Esophagus squamous epithelium (tissue), 5 donors: ENCODE results near the gene CD55. TPM values are rescaled to one million over a fixed set of nuclear protein-coding genes. Genes with fewer than 3 reads are reported as not detected.

ENCODE experiments used
- DNase-seq: peaks from one replicate; lab custom pipeline; 2025; lab: John Stamatoyannopoulos, UW
- H3K27ac ChIP-seq, 4 donors: fragments of 200-600 bp; sonication (generic); one replicate each; pipeline ENCODE4 v1.5.1; 2016 to 2019; ENCODE audit warnings: mild to moderate bottlenecking in 1 of 4
- H3K27me3 ChIP-seq, 4 donors: fragments of 200-600 bp; sonication (generic); 1 replicate in 3 of 4; 2 replicates in 1 of 4; pipeline versions ENCODE4 v1.5.1 to v1.6.0; 2017 to 2021; ENCODE audit warnings: antibody characterized with exemption in 1 of 4
- H3K36me3 ChIP-seq, 3 donors: fragments of 200-600 bp; sonication (generic); one replicate each; pipeline ENCODE4 v1.5.1; 2016 to 2019
- H3K4me1 ChIP-seq, 3 donors: fragments of 200-600 bp; sonication (generic); one replicate each; pipeline ENCODE4 v1.5.1; 2017 to 2019
- H3K4me3 ChIP-seq, 4 donors: fragments of 200-600 bp; sonication (generic); 1 replicate in 3 of 4; 2 replicates in 1 of 4; pipeline ENCODE4 v1.5.1; 2016 to 2019; ENCODE audit warnings: mild to moderate bottlenecking in 2 of 4, moderate library complexity in 1 of 4
- H3K9me3 ChIP-seq, 3 donors: fragments of 200-600 bp; sonication (generic); one replicate each; pipeline ENCODE4 v1.5.1; 2016 to 2019
- CTCF ChIP-seq, 6 experiments: fragments of 450-650 bp in 4 of 6; fragments of 200-600 bp in 2 of 6; sonication (generic) in 2 of 6; IDR thresholded peaks; one replicate each; pipeline ENCODE4 v1.5.1; 2016 to 2019; ENCODE audit warnings: antibody characterized with exemption in 6 of 6, mild to moderate bottlenecking in 4 of 6, moderate library complexity in 4 of 6
- POLR2A ChIP-seq, 4 donors: fragments of 450-650 bp; IDR thresholded peaks; one replicate each; pipeline ENCODE4 v1.6.1; 2017; ENCODE audit warnings: antibody characterized with exemption in 4 of 4, mild to moderate bottlenecking in 4 of 4, moderate library complexity in 3 of 4
- WGBS, 2 donors: methylation state at CpG; one replicate each; pipeline ENCODE4 v1.1.5; 2018; 5-methylcytosine and 5-hydroxymethylcytosine counted together
- intact Hi-C: fragments of 100-400 bp; cut with DNase I; formaldehyde crosslinking; loops from one replicate; pipeline ENCODE4 v1.15.0; 2022
- total RNA-seq, 4 donors: library from RNA; depleted of rRNA; stranded (reverse); fragments of >200 nt; gene quantifications; one replicate each; pipeline ENCODE4 v1.1.0, GENCODE V29; 2016
- donor health status: DM: yes; HTN: yes; CAD: no.

Gene CD55
- total RNA-seq, 4 donors from 2014 or later = 36.5 to 100 (median 72.2) TPM

GRCh38 chr1:207280706-207281105 is 40.8 kb upstream of the CD55 start:
- Histone ChIP-seq H3K27ac (no peak overlapping the region), H3K9me3 (no peaks in the 10 kb centered on the region), H3K36me3 (no peaks in the 10 kb centered on the region), H3K27me3 (no peaks in the 10 kb centered on the region), H3K4me1 (peaks cover 0 to 37% (median 12%) of the 10 kb centered on the region in 3 donors), H3K4me3 (no peak overlapping the region)
- TF ChIP-seq POLR2A (IDR thresholded peaks at IDR 0.05) = no peak
- no peak for TF ChIP-seq CTCF (IDR thresholded peaks at IDR 0.05)
- DNase-seq = no peak
- WGBS, 2 donors = 81 to 83% methylated on average over 3 of the region's 3 CpGs
- intact Hi-C loops = no loop called here

GRCh38 chr1:207282058-207282457 is 39.4 kb upstream of the CD55 start:
- Histone ChIP-seq H3K27ac (peak overlapping the region; percentile 65 to 86 (median 80)), H3K27me3 (no peaks in the 10 kb centered on the region), H3K36me3 (no peaks in the 10 kb centered on the region), H3K9me3 (no peaks in the 10 kb centered on the region), H3K4me3 (no peak overlapping the region), H3K4me1 (peaks cover 0 to 37% (median 12%) of the 10 kb centered on the region in 3 donors)
- intact Hi-C loops = no loop called here
- no peak for DNase-seq
- 37 to 51% methylated on average over 2 of the region's 2 CpGs for WGBS, 2 donors
- TF ChIP-seq POLR2A (IDR thresholded peaks at IDR 0.05) = no peak
- TF ChIP-seq CTCF (IDR thresholded peaks at IDR 0.05) = no peak

GRCh38 chr1:207282496-207283380 is 38.7 kb upstream of the CD55 start:
- Histone ChIP-seq H3K4me1 (peaks cover 0 to 37% (median 12%) of the 10 kb centered on the region in 3 donors), H3K4me3 (no peak overlapping the region), H3K27ac (peak overlapping the region; percentile 65 to 86 (median 80)), H3K27me3 (no peaks in the 10 kb centered on the region), H3K9me3 (no peaks in the 10 kb centered on the region), H3K36me3 (no peaks in the 10 kb centered on the region)
- intact Hi-C loops = no loop called here
- 34 to 52% methylated on average over 2 of the region's 2 CpGs for WGBS, 2 donors
- DNase-seq = no peak
- TF ChIP-seq POLR2A (IDR thresholded peaks at IDR 0.05) (no peak), CTCF (IDR thresholded peaks at IDR 0.05) (no peak)

- peaks cover 0 to 37% (median 16%) of the 10 kb centered on the region in 3 donors for H3K4me1 ChIP-seq
- no peaks in the 10 kb centered on the region for H3K36me3 ChIP-seq
- H3K27me3 ChIP-seq = no peaks in the 10 kb centered on the region
- TF ChIP-seq CTCF (IDR thresholded peaks at IDR 0.05) (no peak), POLR2A (IDR thresholded peaks at IDR 0.05) (no peak)
- 86 to 89% methylated on average over 1 of the region's 1 CpG for WGBS, 2 donors
- peak overlapping the region; percentile 65 to 86 (median 80) for H3K27ac ChIP-seq
- H3K4me3 ChIP-seq = no peak overlapping the region
- no peaks in the 10 kb centered on the region for H3K9me3 ChIP-seq
- intact Hi-C loops = no loop called here
- DNase-seq = no peak
These were observed 38.1 kb upstream of the CD55 start for GRCh38 chr1:207283421-207283820.

- TF ChIP-seq POLR2A (IDR thresholded peaks at IDR 0.05) (no peak), CTCF (IDR thresholded peaks at IDR 0.05) (no peak)
- DNase-seq = no peak
- no peak overlapping the region for H3K4me3 ChIP-seq
- no peaks in the 10 kb centered on the region for H3K27me3 ChIP-seq
- H3K36me3 ChIP-seq = no peaks in the 10 kb centered on the region
- intact Hi-C loops = no loop called here
- H3K27ac ChIP-seq = peak overlapping the region in 2 of 4 donors; percentile 80 to 86
- H3K9me3 ChIP-seq = no peaks in the 10 kb centered on the region
- WGBS, 2 donors = 51 to 58% methylated on average over 5 of the region's 5 CpGs
- H3K4me1 ChIP-seq = peaks cover 0 to 37% (median 16%) of the 10 kb centered on the region in 3 donors
These were observed 37.1 kb upstream of the CD55 start for GRCh38 chr1:207284209-207284897.
